ENCODE results near the gene CLDN4.
A peak's percentile ranks its signal among the peaks of the same experiment; 100 is the strongest.
"Not testable (repeated sequence)": the region's sequence is repeated elsewhere in the genome, so short reads cannot be mapped to it uniquely, and the experiment has no call there.

CLDN4 gene

DNA sequence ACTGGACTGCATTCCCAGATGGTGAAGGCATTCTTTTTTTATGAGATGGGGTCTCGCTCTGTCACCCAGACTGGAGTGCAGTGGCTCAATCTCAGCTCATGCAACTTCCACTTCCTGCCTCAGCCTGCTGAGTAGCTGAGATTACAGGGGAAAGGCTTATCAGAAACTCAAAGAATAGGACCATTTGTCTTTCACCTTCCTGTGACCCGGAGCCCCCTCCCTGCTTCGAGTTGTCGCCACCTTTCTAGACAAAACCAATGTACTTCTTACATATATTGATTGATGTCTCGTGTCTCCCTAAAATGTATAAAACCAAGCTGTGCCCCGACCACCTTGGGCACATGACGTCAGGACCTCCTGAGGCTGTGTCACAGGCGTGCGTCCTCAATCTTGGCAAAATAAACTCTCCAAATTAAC is 13.3 kb downstream of the CLDN4 start:
- no peak for DNase-seq

DNA sequence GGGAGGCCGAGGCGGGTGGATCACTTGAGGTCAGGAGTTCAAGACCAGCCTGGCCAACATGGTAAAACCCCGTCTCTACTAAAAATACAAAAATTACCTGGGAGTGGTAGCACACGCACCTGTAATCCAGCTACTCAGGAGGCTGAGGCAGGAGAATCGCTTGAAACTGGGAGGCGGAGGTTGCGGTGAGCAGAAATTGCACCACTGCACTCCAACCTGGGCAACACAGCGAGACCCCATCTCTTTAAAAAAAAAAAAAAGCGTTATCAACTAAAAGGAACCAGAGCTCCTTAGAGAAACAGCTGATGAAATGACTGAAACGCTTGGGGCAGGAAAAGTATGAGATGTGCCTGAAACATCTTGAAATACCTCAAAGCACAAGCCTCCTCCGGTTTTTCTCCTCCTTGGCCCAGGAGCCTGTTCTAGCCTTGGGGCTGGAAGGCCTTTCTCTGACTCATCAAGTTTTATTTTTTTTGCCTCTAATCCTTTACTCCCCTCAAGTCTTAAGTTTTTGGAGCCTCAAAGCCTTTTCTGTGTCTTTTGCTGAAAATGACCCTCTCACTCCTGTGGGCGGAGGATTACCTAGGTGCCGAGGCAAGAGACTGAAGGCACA is 14.2 kb downstream of the CLDN4 start:
- DNase-seq, result peak; percentile 49

- DNase-seq, result not testable (repeated sequence)
Measured at GRCh38 chr7:73845701-73846195, 15.0 kb downstream of the CLDN4 start.

DNA sequence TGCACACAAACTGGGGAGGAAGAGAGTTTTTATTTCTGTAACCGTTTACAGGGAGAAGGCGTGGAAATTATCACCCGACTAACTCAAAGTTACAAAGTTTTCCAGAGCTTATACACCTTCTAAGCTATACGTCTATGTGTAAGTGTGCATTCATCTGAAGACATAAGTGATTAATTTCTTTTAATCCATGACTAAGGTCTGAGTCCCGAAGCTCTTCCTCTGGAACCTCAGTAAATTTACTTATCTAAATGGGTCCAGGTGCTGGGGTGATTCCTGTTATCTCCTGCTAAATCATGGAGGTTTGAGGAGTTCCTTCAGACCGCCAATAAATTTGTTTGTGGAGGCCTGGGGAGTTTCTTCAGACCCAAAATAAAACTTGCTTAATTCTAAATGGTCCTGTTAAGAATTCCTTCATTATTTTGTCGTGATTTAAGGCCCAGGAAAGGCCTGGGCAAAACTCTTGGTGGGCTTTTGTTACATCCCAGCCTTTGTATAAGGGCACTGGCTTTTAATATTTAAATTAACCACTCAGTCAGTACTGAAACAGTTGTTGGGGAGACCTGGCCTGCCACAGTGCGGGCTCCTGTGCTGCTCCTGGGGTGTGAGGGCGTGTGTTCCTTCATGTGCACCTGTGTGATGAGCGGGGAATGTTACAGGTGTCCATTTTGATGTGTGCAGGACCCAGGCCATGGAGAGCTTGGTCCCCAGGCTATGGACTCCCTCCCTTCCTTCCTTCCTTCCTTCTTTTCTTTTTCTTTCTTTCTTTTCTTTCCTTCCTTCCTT is 17.3 kb downstream of the CLDN4 start:
- DNase-seq, result no peak

DNA sequence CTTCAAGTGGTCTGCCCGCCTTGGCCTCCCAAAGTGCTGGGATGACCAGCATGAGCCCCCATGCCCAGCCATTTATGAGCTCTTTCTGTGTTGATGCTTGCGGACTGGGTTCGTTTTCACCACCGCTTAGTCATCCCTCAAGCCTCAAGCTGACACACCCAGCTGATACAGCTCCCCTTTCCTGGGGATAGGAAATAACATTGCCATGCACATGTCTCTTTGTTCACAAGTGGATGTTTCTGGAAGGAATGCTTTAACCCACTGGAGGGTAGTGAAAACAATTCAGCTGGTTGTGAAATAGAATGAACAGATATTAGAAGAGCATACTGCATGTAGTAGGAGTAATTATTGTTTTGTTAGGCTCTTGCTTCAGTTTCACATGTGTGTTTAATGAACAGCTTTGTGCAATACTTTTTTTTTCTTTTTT is 20.0 kb downstream of the CLDN4 start:
- DNase-seq, result peak; percentile 87

- DNase-seq, result peak; percentile 82
Measured at GRCh38 chr7:73851410-73852338, 20.9 kb downstream of the CLDN4 start.

DNA sequence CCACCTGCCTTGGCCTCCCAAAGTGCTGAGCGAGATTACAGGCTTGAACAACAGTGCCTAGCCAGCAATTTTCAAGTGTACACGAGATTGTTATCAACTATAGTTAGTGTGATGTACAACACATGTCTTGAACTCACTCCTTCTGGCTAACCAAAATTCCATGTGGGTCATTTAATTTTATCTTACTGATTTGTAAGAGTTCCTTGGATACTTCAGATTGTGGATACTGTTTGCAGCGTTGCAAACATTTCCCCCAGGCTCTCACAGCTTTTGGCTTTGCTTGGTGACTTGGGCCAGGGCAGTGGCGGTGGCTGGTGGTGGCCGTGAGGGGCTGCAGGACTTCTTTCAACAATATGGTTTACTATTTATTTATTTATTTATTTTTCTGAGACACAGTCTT is 21.7 kb downstream of the CLDN4 start:
- DNase-seq, result no peak

DNA sequence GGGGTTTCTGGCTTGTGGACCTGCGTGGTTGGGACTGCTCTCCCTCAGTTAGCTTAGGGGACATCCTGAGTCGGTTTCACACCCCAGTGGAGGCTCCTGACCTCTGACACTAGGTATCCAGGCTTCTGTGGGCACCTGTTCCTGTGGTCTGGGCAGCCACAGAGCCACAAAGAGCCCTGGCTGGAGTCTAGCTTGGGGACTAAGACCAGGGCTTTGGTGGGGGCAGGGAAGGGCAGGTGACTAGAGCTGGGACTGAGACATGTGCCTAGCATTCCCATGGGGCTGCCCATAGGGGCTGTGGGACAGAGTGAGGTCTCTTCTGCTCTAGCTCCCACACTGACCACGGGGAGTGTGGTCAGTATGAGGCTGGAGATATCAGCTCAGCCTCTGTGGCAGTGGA is 26.1 kb downstream of the CLDN4 start:
- DNase-seq, result no peak

DNA sequence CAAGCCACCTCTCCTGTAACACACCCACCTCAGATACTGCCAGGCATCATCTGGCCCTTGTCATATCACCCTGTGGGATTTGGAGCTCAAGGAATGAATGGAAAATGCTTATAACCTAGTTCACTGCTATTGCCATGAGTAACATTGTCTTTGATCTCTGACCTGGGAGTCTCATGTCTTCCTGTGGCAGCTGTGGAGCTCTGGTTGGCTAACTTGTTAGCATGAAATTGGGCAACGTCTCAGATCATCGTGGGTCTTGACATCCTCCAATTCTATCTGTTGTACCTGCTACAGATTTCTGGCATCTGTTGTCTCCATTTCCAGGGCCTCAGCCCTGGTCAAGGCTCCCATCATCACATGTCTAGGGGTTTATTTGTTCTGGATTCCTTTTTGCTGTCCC is 28.0 kb downstream of the CLDN4 start:
- no peak for DNase-seq

GRCh38 chr7:73860859-73861258 is 30.1 kb downstream of the CLDN4 start, which contains the start of gene TMEM270:
Gene TMEM270 (plus strand): TSS chr7:73861159. CDS start chr7:73861195, 36 bp downstream.
- DNase-seq, result no peak

- no peak for DNase-seq
Measured at GRCh38 chr7:73861305-73861704, 30.5 kb downstream of the CLDN4 start.

GRCh38 chr7:73864981-73865711 is 34.4 kb downstream of the CLDN4 start:
- DNase-seq, result no peak

DNA sequence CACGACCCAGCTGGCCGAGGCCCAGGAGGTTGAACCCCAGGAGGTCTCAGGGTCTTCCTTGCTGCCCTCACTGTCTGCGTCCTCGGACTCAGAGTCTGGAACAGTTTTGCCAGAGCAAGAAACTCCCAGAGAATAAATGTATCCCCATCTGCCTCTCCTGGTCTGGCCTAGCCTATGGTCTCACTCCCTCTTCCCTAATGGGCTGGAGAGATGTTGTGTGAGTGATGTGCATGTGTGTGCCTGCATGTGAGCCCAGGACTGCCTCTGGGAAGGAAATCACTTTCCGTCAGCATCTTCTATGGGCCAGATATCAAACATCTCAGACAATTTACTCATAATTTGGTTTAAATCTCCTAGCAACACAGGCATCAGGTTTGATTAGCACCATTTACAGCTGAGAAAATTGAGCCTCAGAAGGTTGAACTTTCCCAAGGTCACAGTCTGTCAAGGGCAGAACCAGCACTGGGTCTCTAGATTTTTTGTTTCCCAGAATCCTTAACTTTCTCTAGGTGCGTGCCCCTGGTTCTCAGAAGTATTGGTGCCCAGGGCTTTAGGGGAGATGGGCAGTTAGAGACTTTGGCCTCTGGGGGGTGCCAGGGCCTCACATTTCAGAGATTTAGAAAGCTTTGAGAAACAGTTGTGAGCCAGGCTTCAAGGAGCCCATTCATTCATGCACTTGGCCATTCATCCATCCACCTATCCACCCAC is 35.1 kb downstream of the CLDN4 start:
- DNase-seq, result peak; percentile 26

- DNase-seq, result no peak
Measured at GRCh38 chr7:73866446-73866767, 35.6 kb downstream of the CLDN4 start.

GRCh38 chr7:73869011-73869798 is 38.4 kb downstream of the CLDN4 start:
- no peak for DNase-seq

- DNase-seq, result no peak
Measured at GRCh38 chr7:73870041-73870492, 39.3 kb downstream of the CLDN4 start.

GRCh38 chr7:73871163-73872011 is 40.6 kb downstream of the CLDN4 start:
- DNase-seq, result no peak

GRCh38 chr7:73872056-73872908 is 41.5 kb downstream of the CLDN4 start:
- no peak for DNase-seq

DNA sequence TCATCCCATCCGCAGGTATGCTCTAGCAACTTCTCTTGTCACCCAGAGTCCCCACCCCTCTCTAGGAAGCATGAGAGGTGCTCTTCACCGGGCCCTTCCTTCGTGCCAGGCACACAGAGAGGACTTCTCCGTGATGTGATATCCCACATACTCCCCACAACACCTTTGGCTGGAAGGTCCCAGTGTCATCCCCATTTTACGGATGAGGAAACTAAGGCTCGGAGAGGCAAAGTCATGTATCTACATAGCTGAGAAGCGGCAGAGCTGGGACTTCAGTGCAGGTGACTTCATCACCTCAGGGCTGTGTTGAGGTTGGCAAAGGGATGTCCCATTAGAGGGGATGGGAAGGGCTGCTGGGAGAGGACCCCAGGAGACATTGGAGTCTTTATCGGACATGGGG is 45.6 kb downstream of the CLDN4 start:
- no peak for DNase-seq

All from amniotic stem cell (primary cell).